M059J (cell line): ENCODE data around the gene MXRA8. TPM values are rescaled to one million over a fixed set of nuclear protein-coding genes. Genes with fewer than 3 reads are reported as not detected.
"Not testable (repeated sequence)": the region's sequence is repeated elsewhere in the genome, so short reads cannot be mapped to it uniquely, and the experiment has no call there.

Experiments
- DNase-seq: peaks from one replicate; pipeline ENCODE4 v3.0.0-alpha.2; 2012; ENCODE audit warnings: low read depth
- total RNA-seq: library from RNA; depleted of rRNA; stranded (reverse); fragments of >200 nt; shearing (Covaris generic); gene quantifications from 2 replicates; pipeline ENCODE4 v1.2.3, GENCODE V29; 2014; rRNA removed

MXRA8 gene, protein sequence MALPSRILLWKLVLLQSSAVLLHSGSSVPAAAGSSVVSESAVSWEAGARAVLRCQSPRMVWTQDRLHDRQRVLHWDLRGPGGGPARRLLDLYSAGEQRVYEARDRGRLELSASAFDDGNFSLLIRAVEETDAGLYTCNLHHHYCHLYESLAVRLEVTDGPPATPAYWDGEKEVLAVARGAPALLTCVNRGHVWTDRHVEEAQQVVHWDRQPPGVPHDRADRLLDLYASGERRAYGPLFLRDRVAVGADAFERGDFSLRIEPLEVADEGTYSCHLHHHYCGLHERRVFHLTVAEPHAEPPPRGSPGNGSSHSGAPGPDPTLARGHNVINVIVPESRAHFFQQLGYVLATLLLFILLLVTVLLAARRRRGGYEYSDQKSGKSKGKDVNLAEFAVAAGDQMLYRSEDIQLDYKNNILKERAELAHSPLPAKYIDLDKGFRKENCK
- total RNA-seq = 0.25 and 2.6 TPM in 2 replicates

DNA sequence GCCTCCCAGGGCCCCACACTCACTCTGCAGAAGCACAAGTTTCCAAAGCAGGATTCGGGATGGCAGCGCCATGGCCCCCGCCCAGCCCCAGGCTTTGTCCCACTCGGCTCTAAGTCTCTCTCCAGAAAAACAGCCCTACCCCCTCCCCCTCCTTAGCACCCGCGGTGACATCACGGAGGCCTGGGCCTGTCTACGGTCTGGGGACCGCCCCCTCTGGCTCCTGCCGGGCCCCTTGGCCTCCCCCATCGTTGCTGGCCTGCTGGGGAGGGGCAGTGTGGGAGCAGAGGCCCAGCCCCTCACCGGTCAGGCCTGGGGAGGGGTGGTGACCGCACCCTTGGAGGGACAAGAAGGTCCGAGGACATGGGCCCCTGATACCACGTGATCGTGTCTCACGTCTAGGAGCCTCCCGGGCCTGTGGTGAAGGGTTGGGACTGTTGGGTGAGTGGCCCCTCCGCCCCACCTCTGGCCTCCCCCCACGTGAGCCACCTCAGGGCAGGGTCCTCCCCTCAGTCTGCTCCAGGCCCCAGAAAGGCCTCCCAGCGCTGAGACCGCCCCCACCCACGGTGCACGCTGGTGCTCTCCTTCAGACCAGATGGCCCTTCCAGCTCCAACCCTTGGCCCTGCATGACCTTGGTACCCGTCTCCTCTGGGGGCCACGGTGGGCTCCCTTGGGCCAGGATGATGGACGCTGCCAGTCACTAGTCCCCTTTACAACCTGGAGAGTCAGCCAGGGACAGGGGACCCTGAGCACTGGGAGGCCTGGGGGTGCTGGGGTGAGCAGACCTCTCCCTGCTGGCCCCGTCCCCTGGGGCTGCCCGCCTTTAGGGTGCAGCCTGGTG, at the start of gene MXRA8:
Gene MXRA8 (minus strand): TSS at position 123 of the 839 bp plus-strand sequence. CDS start 51 bp downstream, at position 72.
- no peak for DNase-seq

DNA sequence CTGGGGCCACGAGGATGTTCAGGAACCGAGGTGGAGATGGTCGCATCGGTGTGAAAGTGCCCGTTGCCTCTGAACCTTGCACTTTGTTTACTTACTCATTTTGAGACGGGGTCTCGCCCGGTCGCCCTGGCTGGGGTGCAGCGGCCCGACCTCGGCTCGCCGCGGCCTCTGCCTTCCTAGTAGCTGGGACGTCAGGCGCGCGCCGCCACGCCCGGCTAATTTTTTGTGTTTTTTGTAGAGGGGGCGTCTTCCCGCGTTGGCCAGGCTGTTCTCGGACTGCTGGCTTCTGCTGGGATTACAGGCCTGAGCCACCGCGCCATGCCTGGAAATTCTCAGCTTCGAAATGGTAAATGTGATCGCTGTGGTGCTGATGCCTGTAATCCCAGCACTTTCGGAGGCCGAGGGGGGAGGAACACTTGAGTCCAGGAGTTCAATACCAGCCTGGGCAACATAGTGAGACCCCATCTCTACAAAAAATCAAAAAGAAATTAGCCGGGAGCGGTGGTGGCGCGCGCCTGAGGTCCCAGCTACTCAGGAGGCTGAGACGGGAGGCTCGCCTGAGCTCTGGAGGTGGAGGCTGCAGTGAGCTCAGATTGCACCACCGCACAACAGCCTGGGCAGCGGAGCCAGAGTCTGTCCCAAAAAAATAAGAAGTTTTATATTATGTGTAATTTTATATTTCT, 49.4 kb upstream of the MXRA8 start:
- DNase-seq = peak; percentile 36

DNA sequence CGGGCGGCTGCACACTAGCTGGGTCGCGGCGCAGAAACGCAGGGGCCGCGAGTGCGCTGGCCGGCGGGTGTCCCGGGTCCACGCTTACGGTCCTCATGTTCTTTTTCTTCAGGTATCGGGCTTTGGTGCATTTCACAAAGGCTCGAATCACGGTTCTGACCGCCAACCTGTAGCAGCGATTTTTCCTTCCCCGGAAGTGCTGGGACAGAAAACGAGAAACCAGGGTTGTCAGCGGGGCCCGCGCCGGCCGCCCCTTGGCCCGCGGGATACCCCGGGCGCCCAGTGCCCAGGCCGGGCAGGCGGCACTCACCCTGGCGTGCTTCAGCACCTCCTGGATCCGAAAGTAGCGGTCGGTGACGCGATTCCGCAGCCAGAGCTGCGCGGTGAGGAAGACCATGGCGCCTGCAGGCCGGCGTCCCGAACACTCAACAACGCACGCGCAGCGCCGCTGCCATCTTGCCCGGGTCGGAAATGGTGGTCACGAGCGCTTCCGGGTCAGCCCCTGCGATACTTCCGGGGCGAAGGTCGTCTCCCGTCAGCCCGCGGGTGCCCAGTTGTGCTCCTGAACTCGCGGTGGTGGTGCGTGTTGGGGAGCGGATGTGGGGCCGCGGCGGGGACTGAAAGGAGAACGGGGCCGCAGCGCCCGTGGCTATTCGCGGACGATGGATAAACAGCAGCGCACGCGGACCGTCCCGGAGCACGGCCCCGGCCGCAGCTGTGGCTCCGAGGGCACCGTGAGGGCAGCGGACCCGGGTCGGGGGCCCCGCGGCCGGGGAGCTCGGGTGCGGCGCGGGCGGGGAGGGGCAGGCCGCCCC, 48.7 kb upstream of the MXRA8 start, which contains the start of gene MRPL20:
Gene MRPL20 (minus strand): TSS at position 473 of the 815 bp plus-strand sequence. CDS start 76 bp downstream, at position 397.
- DNase-seq = peak; percentile 91

DNA sequence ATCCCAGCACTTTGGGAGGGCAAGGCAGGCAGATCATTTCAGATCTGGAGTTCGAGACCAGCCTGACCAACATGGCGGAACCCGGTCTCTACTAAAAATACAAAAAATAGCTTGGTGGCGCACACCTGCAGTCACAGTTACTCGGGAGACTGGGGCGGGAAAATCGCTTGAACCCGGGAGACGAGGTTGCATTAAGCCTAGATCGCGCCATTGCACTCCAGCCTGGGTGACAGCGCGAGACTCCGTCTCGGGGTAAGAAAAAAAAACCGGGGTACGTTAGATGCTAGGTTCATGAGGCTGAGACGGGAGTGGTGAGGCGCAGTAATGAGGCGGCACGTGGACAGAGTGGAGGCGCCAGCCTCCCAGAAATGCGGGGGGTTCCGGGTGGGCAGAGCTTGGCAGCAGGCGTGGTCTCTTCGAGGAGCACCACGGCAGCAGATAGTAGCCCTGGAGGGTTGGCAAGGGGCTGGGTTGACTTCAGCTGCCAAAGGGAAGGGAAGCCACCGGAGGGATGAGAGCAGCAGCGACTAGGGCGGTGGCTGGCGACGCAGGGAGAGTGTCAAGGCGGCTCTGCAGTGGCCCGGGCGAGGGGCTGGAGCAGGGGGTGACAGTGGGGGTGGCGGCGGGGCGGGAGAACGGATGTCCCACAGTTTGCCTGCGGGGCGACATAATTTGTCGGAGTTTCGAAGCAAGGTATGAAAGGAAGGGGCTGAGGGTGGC, 47.9 kb upstream of the MXRA8 start:
- no peak for DNase-seq

DNA sequence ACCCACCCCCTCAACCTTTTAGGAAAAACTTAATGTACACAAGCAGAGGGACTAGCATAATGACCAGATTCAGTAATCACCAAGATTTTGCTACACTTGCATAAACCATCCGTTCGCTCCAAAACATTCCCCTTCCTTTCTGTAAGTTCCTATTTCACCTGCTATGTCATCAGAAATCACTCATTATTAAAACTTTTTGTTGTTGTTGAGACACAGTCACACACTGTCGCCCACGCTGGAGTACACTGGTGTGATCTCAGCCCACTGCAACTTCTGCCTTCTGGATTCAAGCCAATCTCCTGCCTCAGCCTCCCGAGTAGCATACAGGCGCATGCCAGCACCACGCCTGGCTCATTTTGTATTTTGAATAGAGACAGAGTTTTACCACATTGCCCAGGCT, 45.3 kb upstream of the MXRA8 start:
- no peak for DNase-seq

DNA sequence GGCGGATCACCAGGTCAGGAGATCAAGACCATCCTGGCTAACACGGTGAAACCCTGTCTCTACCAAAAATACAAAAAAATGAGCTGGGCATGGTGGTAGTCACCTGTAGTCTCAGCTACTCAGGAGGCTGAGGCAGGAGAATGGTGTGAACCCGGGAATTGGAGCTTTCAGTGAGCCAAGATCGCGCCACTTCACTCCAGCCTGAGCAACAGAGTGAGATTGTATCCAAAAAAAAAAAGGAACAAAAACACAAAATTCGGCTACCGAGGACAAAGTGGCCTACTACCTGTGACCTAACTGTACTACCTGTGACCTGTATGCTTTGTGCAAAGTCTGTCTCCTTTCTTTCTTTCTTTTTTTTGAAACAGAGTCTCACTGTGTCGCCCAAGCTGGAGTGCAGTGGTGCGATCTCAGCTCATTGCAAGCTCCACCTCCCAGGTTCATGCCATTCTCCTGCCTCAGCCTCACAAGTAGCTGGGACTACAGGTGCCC, 44.6 kb upstream of the MXRA8 start:
- DNase-seq = not testable (repeated sequence)

DNA sequence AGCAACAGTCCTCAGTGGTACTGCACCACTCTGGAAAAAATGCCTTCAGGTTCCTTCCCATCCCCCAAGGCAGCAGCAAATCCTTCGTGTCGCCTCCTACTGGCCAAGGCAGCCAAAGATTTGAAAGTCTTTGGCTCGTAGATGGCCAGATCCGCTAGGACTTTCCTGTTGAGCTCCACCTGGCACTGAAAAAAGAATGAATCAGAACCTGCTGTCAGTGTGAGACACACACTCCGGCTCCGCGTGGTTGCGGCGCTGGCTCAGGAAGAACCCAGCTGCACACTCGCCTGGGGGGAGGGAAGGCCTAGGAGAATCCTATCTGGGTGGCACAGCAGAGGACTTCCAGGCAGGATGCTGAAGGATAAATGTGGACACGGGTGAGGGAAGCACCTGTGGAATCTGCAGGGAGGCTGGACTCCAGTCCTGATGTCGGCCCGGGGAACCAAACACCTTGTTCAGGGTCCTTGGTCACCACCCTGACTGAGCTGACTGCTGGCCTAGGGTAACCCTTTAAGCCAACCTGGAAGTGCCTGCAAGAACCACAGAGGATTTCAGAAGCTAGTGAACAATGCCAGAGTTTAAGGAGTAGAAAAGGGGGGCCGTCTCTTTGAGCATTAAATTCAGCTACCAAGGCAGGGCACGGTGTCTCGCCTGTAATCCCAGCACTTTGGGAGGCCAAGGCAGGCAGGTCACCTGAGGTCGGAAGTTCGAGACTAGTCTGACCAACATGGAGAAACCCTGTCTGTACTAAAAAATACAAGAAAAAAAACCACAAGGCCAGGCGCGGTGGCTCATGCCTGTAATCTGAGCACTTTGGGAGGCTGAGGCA, 43.9 kb upstream of the MXRA8 start:
- peak; percentile 63 for DNase-seq

DNA sequence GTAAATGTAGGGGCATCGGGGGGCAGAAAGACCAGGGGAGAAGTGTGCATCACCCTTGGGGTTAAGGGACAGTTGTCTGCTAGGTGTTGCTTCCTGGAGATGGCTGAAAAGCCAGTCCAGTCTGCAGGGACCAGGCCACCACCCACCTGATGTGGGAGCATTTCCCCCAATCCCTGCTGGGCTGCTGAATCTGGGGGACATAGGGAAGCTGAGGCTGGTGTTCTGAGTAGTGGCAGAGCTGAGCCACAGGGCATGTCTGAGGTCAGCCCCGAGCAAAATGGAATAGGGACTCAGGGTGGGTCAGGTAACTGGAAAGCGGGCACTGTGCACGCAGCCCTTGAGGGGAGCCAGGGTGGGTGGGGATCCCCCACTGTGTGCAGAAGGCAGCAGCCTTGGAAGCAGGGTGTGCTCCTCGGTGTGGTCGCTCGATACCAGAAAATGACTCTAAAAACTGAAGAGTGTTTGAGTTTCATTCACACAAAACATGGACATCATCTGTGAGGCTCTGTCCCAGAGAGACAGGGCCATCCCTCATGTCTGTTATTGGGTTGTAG, 43.2 kb upstream of the MXRA8 start:
- DNase-seq = no peak

DNA sequence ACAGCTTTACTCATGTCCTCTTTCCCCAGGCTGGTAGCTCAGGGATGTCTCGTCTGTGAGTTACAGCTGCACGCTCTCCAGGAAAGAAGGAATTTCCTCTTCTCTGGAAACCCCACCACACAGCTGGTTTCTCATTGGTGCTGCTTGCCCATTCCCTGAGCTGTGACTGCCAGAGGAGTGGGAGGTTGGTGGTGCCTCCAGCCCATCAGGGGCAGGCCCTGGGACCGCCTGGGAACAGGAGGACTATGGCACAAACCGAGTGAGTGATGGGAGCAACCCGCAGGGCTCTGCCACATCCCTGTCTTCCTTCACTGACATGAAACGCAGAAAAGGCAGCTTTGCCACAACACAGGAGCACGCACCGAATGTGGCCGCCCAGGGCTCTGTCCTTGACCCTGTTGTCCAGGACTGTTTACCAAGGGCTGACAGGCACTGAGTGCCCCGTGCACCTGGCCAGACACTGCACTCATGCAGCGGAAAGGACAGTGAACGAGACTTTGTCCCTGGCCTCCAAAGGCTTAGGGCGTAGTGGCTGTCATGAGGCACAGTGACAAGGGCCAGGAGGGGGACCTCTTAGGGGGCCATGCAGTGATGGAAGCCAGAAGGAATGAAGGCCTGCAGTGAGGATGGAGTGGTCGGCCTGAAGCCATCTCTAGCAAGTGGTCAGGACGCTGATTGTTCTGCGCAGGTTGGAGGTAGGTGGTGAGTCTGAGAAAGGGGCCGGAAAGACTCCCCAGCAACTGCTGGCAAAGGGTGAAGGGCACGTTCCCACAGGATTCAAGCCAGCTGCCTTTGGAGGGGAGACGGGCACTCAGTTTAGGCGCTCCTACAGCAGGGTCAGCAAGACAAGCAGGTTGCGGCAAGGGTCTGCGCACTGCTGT, 42.5 kb upstream of the MXRA8 start:
- no peak for DNase-seq

DNA sequence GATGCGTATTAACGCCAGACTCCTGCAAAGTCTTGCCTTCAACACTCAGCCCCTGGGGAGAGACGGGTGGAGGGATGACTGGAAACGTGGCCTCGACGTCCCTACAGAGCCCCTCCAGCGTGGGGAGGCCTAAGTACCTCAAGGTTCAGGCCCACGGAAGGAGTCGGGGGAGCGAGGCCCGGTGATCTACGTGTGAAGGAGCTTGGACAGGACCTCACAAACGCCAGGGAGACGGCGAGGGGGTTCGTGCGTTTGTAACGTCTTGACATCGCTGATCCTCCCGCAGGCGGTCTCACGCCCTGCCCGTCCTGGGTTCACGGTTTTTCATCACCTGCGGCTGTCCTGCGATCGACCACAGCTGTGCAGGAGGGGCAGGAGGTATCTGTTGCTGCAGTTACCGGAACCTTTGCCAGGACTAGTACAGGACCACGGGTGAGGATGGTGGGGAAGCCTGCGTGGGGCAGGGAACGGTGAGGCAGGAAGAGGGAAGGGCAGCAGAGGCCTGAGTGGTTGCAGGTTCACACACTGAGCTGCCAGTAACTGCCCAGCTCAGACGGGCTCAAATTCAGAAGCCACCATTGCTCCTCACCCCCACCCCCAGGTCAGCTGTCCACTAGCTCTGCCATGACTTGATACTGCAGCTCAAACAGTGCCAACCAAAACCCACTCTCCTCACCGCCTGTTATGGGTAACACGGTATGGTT, 41.7 kb upstream of the MXRA8 start:
- DNase-seq = peak; percentile 33

DNA sequence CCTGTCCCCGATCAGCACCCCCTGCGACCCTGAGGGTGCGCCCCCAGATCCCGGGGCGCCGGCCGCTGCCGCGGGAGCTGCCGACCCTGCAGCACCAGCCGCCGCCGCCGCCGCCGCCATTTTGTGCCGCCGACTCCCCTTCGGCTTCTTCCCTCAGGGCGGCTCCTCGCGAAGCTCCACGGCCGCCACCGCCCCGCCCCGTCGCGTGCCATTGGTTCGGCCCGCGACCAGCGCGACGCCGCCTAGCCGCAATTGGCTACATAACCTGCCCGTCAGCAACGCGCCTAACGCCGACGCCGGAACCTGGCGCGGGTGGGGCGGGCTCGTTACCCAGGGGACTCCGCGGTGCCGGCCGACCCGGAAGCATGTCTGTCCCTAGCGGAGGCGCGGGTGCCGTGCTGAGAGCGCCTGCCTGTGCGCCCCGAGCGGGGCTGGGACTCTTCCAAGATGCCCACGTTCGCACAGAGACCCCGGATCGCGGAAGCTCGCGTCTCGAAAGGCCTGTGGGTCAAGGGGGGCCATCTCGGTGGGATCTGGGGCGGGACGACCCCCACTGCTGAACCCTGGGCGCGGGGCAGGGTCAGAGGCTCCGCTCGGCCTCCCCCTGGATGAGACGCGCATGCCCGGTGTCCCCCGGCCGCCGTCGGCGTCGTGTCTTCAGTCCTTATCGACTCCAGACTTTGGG, 41.0 kb upstream of the MXRA8 start, which contains the start of gene CCNL2:
Gene CCNL2 (minus strand): TSS at position 149 of the 685 bp plus-strand sequence. CDS start 29 bp downstream, at position 120.
- peak; percentile 97 for DNase-seq

DNA sequence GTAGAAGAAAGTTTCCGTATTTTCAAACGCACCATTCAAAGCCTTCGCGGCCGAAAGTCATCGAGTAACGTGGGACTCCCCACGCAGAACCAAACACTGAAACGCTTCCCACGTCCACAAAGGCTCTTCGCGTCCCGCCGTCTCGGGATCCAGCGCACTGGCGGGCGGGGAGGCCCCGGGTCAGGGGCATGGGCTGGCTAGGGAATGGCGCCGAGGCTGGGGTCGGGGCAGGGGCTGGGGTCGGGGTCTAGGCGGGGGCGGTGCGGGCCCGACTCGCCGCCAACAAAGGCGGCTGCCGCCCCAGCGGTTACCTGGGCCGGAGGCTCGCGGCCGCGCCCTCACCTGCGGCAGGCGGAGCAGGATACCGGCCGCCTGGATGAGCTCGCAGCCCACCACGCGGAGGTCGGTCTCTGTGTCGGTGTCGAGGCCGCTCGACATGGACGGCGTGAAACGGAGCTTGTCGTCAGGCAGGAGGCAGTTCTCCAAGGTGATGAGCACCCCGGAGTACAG, 40.4 kb upstream of the MXRA8 start:
- DNase-seq = no peak

DNA sequence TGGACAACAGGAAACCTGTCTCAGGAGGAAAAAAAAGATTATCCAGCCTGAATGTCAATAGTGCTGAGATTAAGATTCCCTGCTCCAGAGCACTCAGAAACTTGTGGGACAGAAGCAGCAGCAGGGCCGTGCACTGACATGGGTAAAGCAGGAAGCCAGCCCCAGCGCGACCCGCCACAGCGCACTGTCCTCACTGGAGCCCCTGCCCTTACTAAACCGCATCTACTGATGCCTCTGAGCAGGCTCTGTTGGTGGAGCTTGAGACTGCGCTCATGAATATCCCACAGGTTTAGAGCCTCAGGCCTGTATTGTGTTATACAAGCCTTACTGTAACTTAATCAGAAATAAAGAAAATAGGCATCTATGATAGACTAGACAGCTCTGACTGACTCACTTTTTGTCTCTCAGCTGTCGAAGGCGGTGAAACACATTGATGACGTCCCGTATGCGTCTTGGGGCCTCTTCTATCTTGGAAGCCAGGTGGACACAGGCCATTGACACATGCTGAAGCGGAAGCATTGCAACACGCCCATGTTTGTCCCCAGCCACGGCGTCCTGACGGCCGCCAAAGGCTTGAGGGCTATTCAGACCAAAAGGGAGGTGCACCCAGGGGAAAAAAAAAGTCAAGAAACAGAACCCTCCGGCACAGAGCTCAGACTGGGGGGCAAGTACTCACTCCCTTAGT, 39.6 kb upstream of the MXRA8 start:
- no peak for DNase-seq

DNA sequence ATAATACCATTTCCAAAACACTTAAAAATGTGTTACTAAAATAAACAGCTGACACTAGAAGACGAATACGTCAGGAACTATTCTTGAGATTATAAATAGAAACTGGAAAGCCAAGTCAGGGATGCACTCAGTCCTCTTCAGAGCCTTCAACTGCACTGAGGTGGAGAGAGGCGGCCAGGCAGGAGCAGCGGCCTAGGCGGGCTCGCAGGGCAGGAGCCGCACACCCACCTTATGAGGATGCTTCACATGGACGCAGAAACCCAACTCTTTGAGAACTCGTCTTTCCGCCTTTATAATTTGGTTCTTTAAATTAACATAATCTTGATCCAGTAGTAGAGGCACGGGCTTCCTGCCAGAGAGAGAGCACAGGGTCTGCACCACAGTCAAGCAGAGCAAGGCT, 36.8 kb upstream of the MXRA8 start:
- no peak for DNase-seq

DNA sequence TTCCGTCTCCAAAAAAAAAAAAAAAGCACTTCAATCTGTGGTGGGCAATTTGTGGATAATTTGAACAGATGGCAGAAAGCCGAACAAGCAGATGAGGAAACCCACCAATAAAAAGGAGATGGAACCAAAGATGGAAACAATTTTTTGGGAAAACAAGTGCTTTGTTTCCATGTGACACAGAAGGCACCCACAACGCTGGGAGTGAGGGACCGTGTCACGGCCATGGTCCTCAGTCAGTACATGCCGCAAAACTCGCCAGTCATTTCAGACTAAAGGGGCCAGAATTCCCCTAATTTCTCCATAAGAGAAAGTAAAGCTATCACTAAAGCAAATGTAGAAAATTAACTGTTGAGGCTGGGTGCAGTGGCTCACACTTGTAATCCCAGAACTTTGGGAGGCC, 35.8 kb upstream of the MXRA8 start:
- no peak for DNase-seq

DNA sequence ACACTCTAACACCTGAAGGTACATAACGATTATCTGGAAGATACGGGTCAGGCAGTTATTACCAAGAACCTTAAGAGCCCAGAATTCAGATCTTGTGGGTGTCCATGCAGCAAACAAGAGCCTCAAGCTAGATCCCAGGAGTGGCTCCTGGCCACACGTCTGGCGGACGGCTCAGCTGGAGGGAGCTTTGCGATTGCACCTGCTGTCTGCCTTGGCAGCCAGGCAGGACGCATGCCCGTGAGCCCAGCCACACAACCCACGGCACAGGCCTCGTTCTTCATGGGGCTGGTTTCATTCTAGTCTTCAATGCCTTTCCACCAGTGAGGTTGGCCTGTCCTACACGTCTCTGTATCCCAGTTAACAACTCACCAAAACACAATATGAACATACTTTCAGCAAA, 35.1 kb upstream of the MXRA8 start:
- DNase-seq = no peak
